HG03558 (cell line): ENCODE data around the gene CD200.
"Not testable (repeated sequence)": the region's sequence is repeated elsewhere in the genome, so short reads cannot be mapped to it uniquely, and the experiment has no call there.

Experiments
- ATAC-seq: cut with Tn5 transposase; IDR thresholded peaks from one replicate; pipeline ENCODE4 v1.9.1; 2021; ENCODE audit warnings: moderate number of reproducible peaks; ENCODE audit not compliant: unreplicated experiment; ENCODE audit errors: extremely low read depth

Gene CD200

DNA sequence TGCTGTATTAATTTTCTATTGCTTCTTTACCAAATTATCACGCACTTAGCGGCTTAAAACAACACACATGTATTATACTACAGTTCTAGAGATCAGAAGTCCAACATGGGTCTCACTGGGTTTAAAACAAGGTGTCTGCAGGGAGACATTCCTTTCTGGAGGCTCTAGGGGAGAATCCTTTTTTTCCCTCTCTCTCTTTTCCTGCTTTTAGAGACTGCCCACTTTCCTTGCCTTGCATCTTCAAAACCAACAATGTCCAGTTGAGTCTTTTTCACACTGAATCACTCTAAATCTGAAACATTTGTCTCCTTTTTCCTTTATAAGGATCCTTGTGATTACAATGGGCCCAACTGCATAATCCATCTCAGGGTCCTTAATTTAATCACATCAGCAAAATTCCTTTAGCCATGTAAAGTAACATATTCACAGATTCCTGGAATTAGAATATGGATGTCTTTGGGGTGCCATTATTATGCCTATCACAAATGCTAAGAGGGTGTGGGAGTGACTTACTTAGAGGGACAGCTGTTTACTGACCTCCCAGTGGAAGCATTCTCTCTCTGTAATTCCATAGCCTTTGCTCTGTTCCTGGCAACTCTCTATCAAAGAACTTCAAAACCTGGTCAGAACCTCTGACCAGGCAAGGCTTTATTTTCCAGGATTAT is 21.8 kb downstream of the CD200 start:
- ATAC-seq, result no peak

DNA sequence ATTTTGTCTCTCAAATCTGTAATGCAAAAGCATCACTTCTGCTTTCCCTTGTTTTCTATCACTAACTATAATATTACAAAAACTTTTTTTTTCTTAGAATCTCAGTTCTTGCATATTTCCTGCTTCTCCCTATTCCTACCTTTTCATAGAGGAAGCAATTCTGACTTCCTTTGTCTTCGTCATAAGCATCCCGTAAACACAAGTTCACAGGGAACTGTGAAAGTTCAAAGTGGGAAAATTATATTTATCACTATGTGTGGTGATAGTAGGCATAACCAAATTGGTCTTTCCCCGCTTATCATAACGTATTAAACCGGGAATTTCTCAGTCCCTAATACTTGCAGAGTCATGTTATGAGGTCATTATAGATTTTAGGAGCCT is 22.3 kb downstream of the CD200 start:
- no peak for ATAC-seq

DNA sequence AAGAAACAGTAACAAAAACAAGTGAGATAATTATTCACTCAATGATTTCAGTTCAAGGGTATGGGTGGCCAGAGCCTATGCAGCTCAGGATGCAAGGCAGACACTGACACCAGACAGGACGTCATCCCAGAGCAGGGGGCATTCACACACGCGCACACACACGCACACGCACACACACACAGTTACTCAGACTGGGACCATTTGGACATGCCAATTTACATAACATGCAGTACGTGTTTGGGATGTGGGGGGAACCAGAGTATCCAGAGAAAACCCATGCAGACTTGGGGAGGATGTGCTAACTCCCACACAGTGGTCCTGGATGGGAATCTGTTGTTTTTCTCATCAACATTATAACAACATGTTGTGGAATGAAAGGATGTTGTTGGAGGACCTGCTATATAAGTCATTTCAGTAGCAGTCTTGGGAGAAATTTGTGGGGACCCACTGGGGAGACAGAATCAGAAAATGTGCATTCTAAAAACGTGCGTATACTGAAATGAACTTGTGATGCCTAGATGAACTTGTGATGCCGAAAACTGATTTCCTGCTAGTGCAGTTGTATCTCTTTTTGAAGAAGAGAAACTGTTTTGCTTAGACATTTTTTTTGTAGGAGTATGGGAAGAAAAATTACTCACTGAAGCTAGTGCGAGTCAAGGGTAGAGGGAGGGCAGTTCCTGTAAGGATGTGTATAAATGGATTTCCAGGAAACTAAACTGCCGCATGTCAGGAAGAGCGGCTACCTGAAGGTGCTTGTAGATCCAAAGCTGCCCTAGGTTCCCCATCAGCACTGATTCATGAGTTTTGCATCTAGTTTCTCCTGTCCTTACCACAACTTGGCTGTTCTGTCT is 25.2 kb downstream of the CD200 start:
- ATAC-seq, result no peak

DNA sequence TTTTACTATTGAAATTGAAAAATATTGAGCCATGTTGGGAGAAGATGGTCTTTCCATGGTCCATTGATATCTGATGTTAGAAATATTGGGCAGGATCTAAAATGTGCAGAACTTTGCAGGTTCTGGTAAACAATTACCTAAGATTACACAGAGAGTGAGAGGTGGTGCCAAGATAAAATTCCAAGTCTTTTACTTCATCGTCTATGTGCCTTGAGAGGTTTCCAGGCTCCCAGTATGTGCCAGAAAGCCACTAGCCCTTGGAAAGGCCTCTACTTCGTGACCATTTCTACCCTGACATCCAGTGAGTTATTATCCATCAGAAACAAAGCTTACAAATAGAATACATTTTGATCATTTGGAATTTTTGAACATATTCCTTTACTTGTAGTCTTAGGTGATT is 27.6 kb downstream of the CD200 start:
- no peak for ATAC-seq

DNA sequence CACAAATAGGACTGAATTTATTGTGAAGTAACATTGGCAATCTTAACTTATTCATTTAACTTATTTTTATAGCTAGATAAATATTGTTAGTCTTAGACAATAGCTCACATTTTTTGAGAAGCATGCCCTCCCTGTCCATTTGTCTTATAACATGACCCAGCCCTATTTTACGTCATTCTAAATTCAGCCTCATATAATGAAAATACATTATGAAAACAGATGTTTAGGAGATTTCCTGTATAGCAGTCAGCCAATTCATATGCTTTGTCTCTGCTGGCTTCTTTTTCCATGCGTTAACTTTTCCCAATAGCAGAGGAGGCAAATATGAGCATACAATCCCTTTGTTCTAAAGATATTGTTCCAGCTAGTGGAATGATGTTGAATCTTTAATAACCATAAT is 29.3 kb downstream of the CD200 start:
- no peak for ATAC-seq

DNA sequence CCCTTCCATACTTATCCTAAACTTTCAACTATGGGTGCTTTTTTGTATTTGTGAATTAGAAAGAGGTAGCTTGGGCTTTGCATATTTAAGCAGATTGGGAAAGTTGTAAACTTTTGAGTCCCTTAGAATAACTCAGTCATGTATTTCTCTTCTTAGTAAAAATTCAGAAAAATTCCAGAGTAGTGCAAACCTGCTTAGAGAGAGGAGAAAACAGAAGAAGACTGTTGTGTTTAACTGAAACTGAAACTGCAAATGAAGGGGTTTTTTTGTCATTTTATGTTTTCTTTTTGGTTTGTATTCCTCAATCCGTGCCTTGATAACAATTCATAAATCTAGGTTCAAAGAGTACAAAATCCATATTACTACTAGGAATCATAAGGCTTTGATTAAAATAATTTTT is 31.3 kb downstream of the CD200 start:
- ATAC-seq, result no peak

DNA sequence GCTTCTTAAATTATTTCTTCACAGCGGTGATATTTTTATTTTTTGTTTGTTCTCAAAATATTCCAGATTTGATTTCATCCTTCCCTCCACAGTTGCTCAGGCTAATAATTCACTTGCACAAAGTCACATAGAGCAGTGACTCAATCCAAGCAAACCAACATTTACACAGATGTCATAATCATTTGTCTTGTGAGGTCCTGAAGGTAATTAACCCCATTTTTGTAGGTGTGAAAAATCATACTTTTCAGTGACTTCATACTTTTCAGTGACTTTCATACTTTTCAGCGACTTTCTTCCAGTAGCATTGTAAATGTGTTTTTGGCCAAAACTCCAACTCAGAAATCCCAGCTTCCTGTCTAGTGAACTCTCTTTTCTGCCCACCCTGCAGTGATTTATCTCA is 32.1 kb downstream of the CD200 start:
- no peak for ATAC-seq

DNA sequence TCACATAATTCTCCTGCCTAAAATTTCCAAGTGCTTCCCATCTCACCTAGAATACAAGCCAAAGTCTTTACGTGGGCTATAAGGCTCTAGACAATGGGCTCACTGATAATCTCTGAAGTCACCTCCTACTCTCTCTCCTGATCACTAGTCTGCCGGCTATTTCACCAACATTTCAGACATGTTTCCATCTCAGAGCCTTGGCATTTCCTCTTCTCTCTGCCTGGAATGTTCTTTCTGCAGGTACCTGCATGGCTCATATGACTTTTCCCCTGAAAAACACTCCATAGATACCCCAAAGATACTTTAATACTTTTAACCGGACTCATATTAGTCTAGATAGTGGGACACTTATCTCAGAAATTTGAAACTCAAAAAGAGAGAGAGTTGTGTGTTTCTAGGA is 32.7 kb downstream of the CD200 start:
- ATAC-seq, result no peak

DNA sequence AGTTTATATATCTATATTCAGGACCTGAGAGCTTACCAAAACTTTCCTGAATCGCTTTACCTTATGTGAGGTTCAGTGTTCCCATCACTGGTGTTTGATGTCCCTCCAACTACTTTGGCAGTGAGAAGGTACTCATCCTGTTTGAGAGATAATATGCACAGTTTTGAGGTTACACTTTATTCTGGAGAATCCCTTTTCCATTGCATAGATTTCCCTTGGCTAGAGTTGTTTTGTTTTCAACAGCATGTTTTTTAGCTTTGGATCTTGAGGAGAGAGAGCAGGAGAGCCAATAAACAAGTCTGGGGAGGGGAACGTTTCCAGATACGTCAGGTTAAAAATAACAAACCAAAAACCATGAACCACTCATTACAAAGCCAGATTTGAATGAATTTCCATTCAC is 33.6 kb downstream of the CD200 start:
- no peak for ATAC-seq

DNA sequence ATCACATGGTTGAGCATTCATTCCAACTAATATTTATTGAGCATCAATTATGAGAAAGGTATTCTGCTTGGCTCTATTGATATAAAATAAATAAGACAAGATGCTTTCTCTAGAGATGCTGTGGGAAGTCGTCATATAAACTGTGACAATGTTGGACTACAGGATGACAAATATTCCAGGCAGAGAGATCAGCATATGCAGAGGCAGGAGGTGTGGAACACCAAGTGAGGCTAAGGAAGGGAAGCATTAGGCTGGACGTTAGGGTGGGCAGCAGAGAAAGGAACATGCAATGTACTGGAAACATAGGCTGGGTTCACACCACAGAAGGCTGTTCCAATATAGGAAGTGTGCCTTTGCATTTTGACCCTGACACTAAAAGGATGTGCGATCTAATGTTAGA is 38.6 kb downstream of the CD200 start:
- ATAC-seq, result no peak

DNA sequence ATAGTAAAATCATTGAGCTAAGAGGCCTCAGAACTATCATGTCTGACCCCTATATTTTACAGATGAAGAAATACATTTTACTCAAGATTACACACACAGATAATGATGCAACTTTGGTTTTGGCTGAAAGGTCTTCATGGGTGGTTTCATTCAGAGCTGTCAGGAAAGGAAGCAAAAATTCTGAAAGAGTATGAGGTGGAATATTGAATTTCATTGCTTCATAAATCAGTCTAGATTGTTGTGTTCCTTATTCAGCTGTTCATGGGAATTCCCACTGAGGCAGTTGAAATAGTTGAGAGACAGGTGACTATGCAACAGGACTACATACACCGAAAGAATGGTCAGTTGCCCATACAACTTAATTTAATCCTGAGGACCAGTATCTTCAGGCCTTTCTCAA is 39.4 kb downstream of the CD200 start:
- ATAC-seq, result no peak

DNA sequence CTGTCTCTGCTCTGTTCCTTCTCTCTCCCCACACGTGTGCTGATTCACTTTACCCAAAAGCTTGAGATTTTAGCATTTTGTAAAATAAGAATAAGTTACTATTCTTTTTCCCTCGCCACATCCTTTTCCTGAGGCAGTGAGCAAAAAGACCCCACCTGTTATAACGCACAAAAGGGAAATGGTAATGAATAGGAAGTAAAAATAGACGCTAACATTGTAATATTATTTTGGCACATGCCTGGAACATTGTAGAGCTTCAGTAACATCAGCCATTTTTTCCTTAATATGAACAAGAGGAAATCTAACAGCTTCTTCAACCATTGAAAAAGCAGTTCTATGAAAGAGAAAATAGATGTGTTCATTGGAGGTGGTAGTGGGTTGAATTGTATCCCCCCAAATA is 40.5 kb downstream of the CD200 start:
- no peak for ATAC-seq

DNA sequence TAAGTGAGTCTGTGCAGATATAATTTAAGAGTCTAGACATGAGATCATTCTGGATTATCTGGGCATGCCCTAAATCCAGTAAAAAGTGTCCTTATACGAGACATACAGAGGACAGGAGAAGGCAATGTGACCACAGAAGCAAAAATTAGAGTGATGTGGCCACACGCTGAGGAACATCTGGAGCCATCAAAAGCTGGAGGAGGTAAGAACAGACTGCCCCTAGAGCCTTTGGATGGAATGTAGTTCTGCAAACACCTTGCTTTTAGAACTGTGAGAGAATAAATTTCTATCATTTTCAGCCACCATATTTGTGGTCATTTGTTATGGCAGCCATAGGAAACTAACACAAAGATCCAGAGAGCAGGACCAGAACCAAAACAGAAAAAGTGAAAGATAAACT is 41.0 kb downstream of the CD200 start:
- no peak for ATAC-seq

DNA sequence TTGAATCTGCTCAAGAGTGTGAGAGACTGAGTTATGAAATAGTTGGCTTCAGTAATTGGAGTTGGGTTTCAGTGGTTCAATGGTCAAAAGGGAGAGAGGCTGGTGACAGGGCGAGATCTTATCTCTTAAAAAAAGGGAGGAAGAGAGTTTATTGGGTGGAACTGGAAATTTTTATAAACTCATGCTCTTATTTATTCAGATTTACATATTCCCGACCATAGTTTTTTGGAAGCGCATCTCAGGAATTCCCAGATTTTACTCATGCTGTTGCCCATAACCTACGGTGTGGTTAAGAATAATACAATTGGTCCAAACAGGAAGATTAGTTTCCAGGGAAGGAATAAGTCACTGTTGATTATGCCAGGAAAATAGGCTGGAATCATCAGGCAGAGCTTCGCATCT is 41.4 kb downstream of the CD200 start:
- no peak for ATAC-seq

DNA sequence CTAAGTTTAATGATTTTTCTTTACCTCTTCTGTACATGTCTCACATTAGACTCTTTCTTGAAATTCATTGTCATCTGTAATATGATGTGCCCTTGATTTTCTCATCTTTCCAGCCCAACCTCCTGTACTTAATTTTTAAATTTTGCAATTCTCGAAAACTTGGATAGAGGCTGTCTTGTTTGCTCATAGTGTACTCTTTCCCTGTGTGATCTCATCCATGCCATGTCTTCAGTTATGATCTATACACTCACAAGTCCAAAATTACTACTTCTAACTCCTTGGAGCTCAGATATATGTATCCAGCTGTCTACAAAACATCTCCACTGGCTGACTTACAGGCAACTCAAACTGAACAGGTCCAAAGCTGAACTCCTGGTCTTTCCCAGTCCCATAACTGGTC is 42.2 kb downstream of the CD200 start:
- no peak for ATAC-seq

DNA sequence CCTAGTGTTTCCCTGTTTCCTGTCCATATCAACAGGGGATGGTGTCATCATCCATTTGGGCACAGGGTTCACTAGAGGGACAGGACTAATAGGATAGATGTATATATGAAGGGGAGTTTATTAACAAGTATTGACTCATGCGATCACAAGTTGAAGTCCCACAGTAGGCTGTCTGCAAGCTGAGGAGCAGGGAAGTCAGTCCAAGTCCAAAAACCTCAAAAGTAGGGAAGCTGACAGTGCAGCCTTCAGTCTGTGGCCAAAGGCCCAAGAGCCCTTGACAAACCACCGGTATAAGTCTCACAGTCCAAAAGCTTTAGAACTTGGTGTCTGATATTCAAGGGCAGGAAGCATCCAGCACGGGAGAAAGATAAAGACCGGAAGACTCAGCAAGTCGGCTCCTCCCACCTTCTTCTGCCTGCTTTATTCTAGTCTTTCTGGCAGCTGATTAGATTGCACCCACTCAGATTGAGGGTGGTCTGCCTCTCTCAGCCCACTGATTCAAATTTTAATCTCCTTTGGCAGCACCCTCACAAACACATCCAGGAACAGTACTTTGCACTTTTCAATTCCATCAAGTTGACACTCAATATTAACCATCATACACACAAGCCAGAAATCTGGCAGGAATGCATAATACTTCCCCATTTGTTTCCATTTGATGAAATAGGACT is 43.4 kb downstream of the CD200 start:
- no peak for ATAC-seq

DNA sequence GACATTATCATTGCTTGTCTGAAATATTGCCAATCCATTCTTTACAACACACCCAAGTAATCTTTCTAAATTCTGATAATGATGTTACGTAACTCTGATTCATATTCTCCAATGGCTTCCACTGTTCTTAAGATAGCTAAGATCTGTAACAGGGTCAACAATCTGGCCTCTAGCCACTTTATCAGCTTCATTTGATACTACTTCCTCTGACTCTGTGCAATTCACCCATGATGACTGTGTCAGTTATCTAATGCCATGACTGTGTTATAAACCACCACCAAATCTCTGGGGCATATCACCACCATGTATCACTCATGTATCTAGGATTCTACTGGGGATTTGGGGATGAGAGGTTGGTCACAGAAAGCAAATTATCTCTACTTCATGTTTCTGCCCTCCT is 44.0 kb downstream of the CD200 start:
- no peak for ATAC-seq

DNA sequence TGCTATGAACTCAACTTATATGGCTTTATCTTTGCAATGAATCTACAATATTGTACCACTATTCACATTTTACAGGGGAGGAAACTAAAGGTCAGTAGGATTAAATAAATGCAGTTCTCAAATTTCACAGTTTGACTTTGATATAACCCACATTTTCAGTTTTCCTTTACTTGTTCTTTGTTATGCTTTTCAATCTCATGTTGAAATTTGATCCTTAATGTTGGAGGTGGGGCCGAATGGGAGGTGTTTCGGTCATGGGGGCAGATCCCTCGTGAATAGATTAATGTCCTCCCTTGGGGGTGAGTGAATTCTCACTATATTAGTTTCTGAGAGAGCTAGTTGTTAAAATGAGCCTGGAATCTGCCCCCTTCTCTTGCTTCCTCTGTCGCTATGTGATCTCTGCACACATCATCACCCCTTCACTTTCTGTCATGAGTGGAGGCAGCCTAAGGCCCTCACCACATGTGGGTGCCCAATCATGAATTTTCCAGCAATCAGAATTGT is 44.7 kb downstream of the CD200 start:
- ATAC-seq, result no peak

DNA sequence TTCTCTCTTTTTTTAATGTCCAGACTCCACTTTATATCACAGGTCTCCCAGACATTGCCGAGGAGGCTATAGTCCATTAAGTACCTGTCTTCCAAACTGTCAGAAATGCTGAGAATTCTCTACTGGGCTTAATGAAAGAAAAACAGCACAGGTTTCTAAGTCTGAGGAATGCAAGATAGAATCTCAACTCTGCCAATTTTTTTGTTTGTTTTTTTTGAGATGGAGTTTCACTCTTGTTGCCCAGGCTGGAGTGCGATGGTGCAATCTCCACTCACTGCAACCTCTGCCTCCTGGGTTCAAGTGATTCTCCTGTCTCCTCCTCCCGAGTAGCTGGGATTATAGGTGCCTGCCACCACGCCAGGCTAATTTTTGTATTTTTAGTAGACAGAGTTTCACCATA is 45.4 kb downstream of the CD200 start:
- not testable (repeated sequence) for ATAC-seq

DNA sequence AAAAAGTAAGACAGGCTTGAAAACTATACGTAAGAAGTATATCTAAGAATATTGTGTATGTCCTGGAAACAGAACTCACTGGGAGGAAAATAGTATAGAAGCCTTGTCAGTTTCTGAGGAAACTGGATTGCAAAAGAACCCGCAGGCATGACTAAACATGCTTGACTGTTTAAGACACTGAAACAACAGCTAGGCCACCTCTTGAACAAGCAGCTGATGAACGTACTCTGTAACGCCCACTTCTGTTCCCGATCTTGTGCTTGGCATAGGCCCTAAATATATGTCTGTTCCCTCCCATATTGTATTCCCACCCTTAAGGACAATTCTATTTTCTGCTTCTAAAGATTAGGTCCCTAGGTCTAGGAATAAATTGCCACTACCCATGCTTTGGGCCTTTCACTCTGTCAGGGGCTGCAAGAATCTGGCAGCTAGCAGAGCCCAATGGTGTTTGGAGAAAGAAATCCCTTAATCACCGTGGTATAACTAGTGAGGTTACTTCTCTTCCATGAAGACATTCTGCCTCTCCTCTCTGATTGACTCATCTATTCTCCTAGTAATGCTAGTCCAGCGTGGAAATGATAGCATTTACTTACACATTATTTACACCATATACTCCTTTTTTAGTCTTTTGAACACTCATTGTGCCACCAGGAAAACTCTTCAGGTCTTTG is 46.2 kb downstream of the CD200 start:
- ATAC-seq, result no peak
